BJ (cell line): Measurements from ENCODE around the gene PTGIS. TPM values are rescaled to one million over a fixed set of nuclear protein-coding genes. Genes with fewer than 3 reads are reported as not detected.

Experiments
- CTCF ChIA-PET: fragments of 350-600 bp; formaldehyde crosslinking; extraction: SDS; loops from one replicate; lab custom pipeline; 2021; ENCODE audit warnings: antibody characterized with exemption, inconsistent platforms; lab: Yijun Ruan, JAX
- POLR2A ChIA-PET: fragments of 300-600 bp; sonication (Branson Sonifier 250); formaldehyde crosslinking; extraction: SDS; loops from one replicate; lab custom pipeline; 2021; ENCODE audit warnings: antibody characterized with exemption; lab: Charles Lee
- DNase-seq: peaks from one replicate; pipeline ENCODE4 v3.0.0-alpha.2; 2011; ENCODE audit warnings: low read depth
- H3K27me3 ChIP-seq: 2 replicates; pipeline ENCODE4 v1.6.0; 2011; ENCODE audit warnings: low read length; ENCODE audit not compliant: control insufficient read depth, insufficient read depth
- H3K36me3 ChIP-seq: 2 replicates; pipeline ENCODE4 v1.5.1; 2011; ENCODE audit warnings: low read length; ENCODE audit not compliant: control insufficient read depth, insufficient read depth
- H3K4me3 ChIP-seq: 2 replicates; pipeline ENCODE4 v1.5.1; 2011; ENCODE audit warnings: low read depth, mild to moderate bottlenecking, control low read depth, low read length
- CTCF ChIP-seq: IDR thresholded peaks from 2 replicates; pipeline ENCODE4 v1.5.1; 2011; ENCODE audit warnings: low read depth, mild to moderate bottlenecking, control low read depth, inconsistent platforms, low read length, moderate library complexity; ENCODE audit not compliant: insufficient read depth
- polyA plus RNA-seq: library from polyadenylated mRNA; depleted of rRNA; stranded (reverse); fragments of >200 nt; gene quantifications from 2 replicates; pipeline ENCODE4 v1.2.3, GENCODE V29; 2011

The PTGIS gene
- polyA plus RNA-seq, 1 experiment, result 39.0 TPM

GRCh38 chr20:49475292-49476015, 92.5 kb downstream of the PTGIS start:
- no peaks in the 10 kb centered on the region for H3K36me3 ChIP-seq
- H3K4me3 ChIP-seq, result no peak overlapping the region
- TF ChIP-seq CTCF, result no peak
- peaks cover 14% of the 10 kb centered on the region for H3K27me3 ChIP-seq
- POLR2A ChIA-PET, result no interaction called here
- CTCF ChIA-PET, result interaction anchor here (0.7 to 2.3 kb wide), 6 partner anchors 8 to 241 kb away, joined by 3 to 5 read pairs (median 3); no protein-coding TSS in a partner anchor
- DNase-seq, result no peak

- TF ChIP-seq CTCF, result no peak
- ChIA-PET CTCF (interaction anchor here (2.6 kb wide), 1 partner anchor 13 kb away, joined by 9 read pairs; no protein-coding TSS in a partner anchor), POLR2A (no interaction called here)
- no peak for DNase-seq
- Histone ChIP-seq H3K36me3 (no peaks in the 10 kb centered on the region), H3K4me3 (no peak overlapping the region), H3K27me3 (peaks cover 7% of the 10 kb centered on the region)
These were observed 96.5 kb downstream of the PTGIS start for GRCh38 chr20:49471397-49471796.

GRCh38 chr20:49470922-49471321, 97.0 kb downstream of the PTGIS start:
- CTCF ChIA-PET, result interaction anchor here (2.6 kb wide), 1 partner anchor 13 kb away, joined by 9 read pairs; no protein-coding TSS in a partner anchor

GRCh38 chr20:49469060-49469459, 98.9 kb downstream of the PTGIS start:
- Histone ChIP-seq H3K4me3 (no peak overlapping the region), H3K36me3 (no peaks in the 10 kb centered on the region), H3K27me3 (peaks cover 10% of the 10 kb centered on the region; the same call in 1 of the 2 replicates)
- DNase-seq, result no peak
- CTCF ChIA-PET, result interaction anchor here (1.7 kb wide), 1 partner anchor 15 kb away, joined by 4 read pairs; no protein-coding TSS in a partner anchor
- POLR2A ChIA-PET, result no interaction called here
- no peak for TF ChIP-seq CTCF

More at GRCh38 chr20:49470922-49471321, 97.0 kb downstream of the PTGIS start:
- peaks cover 7% of the 10 kb centered on the region for H3K27me3 ChIP-seq
- no peaks in the 10 kb centered on the region for H3K36me3 ChIP-seq
- H3K4me3 ChIP-seq, result no peak overlapping the region
- POLR2A ChIA-PET, result no interaction called here
- TF ChIP-seq CTCF, result no peak
- DNase-seq, result no peak

GRCh38 chr20:49468412-49468811, 99.5 kb downstream of the PTGIS start:
- no peak for TF ChIP-seq CTCF

More at GRCh38 chr20:49468412-49468811, 99.5 kb downstream of the PTGIS start:
- CTCF ChIA-PET, result interaction anchor here (0.9 to 1.7 kb wide), 2 partner anchors 16 to 56 kb away, joined by 3 to 4 read pairs; no protein-coding TSS in a partner anchor
- DNase-seq, result no peak
- Histone ChIP-seq H3K36me3 (no peaks in the 10 kb centered on the region), H3K4me3 (no peak overlapping the region), H3K27me3 (peaks cover 10% of the 10 kb centered on the region; the same call in 1 of the 2 replicates)
- POLR2A ChIA-PET, result no interaction called here
